Ureter (tissue), 1 donor: ENCODE results near the gene GREB1L. TPM values are rescaled to one million over a fixed set of nuclear protein-coding genes. Genes with fewer than 3 reads are reported as not detected.
"Not testable (repeated sequence)": the region's sequence is repeated elsewhere in the genome, so short reads cannot be mapped to it uniquely, and the experiment has no call there.

Experiments used
- DNase-seq: peaks from one replicate; pipeline ENCODE4 v3.0.0-alpha.2; 2020; ENCODE audit warnings: low spot score
- total RNA-seq: library from RNA; stranded (reverse); gene quantifications from one replicate; pipeline ENCODE4 v1.2.4, GENCODE V29; 2023
- donor health status: DM: yes; HTN: yes; CAD: no.

GREB1L gene
- total RNA-seq: 0.05 TPM

DNA sequence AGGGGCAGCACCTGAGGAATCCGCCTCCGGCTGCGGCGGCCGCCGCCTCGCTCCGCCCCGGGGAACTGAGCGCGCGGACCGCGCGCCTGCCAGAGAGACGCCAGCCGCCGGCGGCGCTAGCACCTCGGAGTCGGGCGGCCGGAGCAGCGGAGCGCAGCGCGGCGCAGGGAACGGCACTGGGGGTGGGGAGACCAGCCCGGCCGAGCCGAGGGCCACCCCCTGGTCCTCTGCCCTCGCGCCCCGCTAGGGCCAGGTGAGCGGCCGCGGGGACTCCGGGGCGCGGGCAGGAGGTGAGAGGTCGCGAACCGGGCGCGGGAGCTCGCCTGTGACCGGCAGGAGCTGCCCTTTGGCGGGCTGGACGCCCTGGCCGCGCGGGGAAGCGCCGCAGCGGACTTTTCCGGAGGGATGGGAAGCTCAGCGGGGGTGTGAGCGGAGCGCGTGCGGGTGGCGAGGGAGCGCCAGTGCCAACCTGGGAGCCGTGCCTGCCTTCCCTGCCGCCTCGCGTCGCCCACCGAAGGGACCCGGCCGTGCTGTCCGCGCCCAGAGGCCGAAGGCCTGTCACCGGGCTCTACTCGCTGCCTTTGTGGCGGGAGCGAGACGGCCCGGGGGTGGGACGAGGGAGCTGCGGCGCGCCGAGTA is at the start of gene GREB1L:
TSS of gene GREB1L (plus strand) at position 92 of the 639 bp plus-strand sequence. CDS start 141,287 bp downstream, outside the sequence.
- DNase-seq: no peak

DNA sequence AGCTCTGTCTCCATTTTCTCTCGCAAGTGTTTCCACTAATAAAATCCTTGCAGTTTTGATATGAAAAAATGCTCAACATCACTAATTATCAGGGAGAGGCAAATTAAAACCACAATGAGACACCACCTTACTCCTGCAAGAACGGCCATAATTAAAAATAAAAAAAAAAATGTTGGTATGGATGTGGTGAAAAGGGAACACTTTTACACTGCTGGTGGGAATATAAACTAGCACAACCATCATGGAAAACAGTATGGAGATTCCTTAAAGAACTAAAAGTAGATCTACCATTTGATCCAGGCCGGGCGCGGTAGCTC is 49.8 kb upstream of the GREB1L start:
- no peak for DNase-seq

DNA sequence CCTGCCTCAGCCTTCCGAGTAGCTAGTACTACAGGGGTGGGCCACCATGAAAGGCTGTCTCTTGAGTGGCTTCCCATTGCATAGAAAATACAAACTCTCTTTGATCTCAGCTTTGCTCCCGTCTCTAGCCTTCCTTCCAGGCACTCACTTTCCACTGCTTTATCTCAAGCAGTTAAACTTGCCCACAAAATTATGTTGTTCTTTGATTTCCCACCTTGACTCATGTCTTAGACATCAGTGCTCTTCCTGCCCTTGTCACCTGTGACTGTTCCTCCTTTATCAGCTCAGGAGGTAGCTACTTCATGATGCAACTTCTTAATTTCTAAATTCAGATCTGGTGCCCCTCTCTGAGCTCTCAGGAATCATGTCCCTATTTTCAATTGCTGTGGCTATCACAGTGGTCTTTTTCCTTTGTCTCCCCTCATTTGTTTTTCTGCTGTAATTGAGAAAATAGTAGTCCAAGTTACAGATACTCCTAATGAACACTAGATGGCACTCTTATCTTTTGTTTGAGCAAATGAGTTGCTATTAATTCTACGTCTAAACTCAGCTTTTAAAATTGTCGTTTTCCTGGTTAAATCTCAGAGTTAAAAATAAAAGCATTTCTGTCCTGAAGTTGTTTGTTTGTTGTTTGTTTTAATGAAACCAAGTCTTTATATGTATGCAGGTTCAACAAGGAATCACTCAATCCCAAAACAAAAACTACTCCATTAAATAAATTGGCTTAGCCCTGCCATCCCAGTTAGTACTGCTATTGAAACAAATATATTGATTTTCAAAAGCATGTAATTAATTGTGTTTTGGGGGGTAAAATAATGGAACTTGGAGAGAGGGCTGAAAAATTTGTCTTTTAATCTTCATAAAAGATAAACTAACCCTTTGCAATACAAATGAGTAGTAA is 46.9 kb upstream of the GREB1L start:
- DNase-seq: no peak

DNA sequence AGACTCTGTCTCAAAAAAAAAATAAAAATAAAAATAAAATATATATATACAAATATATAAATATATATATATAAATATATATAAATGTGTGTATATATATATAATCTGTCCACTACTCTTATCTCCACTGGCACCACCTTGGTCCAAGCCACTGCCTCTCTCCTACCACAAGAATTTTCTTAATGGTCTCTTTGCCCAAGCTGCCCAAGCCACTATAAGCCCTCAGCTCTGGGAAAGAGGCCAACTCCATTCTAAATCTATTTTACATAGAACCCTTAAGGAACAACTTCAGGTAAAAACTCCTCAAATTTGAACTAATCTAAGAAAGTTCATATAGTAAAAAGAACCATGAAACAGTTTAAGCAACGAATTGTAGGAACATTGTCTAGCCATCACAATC is 45.6 kb upstream of the GREB1L start:
- DNase-seq: no peak

GRCh38 chr18:21203126-21203525 is 38.9 kb upstream of the GREB1L start:
- DNase-seq: no peak

GRCh38 chr18:21203542-21204241 is 38.3 kb upstream of the GREB1L start:
- no peak for DNase-seq

DNA sequence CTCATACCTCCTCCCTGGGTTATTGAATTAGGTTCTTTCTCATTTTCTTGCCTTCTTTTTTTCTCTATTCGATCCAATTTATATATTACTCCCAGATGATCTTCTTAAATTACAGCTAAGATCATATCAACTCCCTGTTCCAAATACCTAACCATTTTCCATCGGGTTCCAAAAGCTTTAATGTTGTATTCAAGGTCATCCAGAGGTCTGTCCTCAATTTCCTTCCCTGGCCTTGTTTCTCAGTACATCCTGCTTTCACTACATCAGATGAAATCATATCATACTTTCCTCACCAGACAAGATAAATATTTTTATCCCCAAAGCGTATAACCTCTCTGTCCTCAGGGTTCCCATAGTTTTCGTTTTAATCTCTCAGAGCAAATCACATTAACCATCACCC is 36.3 kb upstream of the GREB1L start:
- DNase-seq: no peak

- no peak for DNase-seq
These were observed 31.8 kb upstream of the GREB1L start for GRCh38 chr18:21210278-21210677.

DNA sequence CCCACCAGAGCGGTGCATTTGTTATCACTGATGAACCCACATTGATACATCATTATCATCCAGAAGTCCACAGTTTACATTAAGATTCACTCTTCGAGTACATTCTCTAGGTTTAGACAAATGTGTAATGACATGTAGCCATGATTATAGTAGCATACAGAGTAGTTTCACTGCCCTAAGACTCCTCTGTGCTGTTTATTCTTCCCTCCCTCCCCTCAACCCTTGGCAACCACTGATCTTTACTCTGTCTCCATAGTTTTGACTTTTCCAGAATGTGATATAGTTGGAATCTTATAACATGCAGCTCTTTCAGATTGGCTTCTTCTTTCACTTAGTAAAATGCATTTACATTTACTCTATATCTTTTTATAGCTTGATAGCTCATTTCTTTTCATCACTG is 31.2 kb upstream of the GREB1L start:
- DNase-seq: no peak

DNA sequence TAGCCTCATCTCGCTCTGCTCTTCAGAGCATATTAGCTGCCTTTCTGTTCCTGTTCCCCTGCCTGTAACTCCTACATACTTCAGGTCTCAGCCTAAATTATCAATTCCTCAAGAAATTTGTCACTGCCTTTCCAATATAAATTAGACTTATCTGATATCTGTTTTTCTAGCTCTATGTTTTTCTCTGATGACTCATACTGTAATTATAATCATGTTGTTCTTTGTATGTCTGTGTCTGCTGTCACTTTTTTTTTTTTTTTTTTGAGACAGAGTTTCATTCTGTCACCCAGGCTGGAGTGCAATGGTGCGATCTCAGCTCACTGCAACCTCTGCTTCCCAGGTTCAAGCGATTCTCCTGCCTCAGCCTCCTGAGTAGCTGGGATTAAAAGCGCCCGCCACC is 27.6 kb upstream of the GREB1L start:
- not testable (repeated sequence) for DNase-seq

GRCh38 chr18:21215490-21215889 is 26.5 kb upstream of the GREB1L start:
- DNase-seq: no peak

- no peak for DNase-seq
These were observed 23.2 kb upstream of the GREB1L start for GRCh38 chr18:21218862-21219261.

DNA sequence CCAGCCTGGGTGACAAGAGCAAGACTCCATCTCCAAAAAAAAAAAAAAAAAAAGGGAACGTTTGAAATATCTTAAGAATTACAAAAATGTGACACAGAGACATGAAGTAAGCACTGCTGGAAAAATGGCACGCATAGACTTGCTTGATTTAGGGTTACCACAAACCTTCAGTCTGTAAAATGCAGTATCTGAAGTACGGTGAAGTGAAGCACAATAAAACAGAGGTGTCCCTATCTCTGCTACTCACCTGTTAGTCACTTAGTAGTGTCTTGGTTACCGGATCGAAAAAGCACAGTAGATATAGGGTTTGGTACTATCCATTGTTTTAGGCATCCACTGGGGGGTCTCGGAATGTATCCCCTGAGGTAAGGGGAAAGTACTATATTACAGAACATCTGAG is 11.6 kb upstream of the GREB1L start:
- no peak for DNase-seq

DNA sequence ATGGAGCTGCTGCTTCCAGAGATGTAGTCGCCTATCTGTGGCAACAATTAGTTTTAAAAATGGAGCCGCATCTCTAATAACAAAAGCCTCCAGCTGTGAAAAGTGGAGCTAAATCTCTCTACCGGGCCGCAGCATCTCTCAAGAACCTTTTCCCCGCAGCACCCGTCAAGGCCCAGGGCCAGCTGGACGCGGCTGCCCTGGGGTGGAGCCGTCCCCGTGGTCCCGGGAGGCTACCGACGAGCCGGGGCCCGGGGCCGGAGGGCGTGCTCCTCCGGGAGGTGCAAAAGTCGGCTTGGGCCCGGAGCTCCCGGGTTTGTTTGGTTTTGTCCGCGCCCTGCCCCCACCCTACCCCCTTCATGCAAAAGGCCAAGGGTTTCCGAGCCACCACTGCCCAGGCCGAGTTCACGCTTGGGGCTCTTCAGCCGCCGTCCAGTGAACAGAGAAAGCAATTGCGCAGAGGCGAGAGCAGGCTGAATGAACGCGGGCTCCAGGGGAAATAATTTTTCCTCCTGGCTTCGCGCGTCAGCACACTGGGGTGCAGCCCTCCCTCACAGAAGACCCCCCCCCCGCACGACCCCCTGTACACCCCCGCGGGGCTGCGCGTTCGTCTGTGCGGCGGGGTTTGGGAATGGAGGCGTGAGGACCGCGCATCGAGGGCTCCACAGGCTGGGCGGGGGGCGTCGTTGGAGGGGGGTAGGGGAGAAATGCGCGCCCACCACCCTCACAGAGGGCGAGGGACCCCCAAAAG is 557 bp upstream of the GREB1L start:
- DNase-seq: no peak

DNA sequence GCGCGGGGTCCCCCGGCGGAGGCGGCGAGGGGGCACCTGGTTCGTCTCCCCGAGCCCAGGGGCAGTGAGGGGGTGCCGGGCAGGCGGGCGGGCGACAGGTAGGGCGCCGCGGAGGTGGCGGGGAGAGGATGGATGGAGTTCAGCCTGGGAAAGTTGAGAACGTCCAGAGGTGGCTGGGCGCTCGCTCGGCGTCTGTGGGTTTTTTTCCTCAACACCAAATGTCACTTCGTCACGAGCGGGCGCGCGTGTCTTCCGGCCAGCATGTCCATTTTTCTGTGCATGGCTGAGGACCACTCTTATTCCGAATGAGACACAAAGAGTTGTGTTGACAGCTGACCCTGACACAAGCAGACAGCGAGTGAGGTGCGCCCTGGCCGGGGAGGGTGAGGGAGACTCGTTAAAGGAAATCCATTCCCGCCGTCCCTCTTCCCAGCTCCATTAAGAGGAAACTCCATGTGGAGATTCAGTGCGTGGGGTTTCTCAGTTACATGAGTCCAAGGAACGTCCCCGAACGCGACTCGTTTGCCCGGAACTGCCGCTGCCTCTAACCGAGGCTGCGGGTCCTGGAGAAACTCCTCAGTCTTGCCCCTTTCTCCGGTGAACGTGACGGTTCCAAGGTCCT is 859 bp downstream of the GREB1L start:
- no peak for DNase-seq

DNA sequence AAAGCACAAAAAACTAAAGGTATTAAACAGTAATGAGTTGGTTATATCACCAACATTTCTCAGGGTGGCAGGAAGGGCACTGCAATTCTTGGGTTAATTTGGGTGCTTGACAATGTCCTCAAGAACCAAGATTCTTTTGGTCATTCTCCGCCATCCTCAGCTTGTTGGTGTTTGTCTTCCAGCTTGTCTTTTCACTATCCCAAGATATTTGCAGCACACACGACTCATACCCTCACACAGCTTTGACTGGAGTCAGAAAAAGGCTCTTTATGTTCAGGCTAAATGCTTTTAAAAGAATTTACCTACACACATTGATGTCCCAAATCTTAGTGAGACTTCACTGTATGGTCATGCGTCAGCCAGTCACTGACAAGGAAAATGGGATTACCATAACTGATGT is 12.5 kb downstream of the GREB1L start:
- no peak for DNase-seq

DNA sequence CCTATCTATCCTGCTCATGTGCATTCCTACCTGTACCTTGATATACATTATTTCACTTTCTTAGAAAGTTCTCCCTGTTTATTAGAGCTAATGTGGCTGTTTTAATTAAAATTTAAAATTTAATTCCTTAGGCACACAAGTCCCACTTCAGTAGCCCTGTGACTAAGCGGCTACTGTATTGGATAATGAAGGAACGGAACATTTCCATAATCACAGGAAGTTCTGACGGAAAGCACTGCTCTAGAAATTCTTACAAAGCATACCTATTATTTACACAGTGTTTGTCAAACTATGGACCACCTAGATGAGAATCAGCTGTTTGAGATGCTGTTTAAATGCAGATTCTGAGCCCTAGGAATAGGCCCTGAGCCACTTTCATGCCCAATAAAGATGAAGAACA is 13.2 kb downstream of the GREB1L start:
- no peak for DNase-seq

- no peak for DNase-seq
These were observed 15.4 kb downstream of the GREB1L start for GRCh38 chr18:21257386-21257785.

DNA sequence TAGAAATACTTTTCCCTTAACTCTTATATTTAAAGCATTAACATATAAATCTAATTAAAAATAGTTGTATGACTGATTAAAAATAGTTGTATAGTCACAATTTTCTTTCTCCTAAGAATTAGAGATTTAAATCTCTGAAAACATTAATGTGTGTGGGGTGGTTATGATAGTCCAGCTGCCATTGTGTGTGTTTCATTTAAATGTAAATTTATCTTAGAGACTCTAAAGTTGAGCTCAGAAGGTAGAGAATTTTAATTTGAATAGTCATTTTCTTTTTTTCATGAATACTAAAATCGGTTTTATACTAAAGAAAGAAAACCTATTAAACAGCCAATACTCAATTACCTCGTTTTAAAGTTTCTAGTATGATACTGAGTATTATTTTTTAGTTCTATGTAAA is 18.6 kb downstream of the GREB1L start:
- DNase-seq: no peak

GRCh38 chr18:21261352-21261751 is 19.3 kb downstream of the GREB1L start:
- DNase-seq: no peak

DNA sequence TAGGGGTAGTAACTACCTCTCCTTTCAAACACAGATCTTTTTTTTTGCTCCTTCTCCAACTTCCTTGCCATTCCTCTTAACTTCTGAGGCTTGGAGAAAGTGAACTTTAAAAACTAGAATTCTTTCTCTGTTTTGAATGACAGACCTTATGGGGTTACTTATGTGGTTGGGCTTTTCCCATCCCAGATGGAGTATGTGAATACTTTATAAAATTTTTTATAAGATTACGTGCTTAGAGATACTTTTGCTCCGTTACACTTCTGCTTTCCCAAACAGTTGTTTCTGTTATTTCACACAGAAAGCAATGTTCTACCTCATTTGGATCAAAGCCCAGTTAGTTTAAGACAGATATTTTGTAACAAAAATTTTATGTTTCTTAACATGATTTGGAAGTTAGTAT is 20.2 kb downstream of the GREB1L start:
- no peak for DNase-seq

DNA sequence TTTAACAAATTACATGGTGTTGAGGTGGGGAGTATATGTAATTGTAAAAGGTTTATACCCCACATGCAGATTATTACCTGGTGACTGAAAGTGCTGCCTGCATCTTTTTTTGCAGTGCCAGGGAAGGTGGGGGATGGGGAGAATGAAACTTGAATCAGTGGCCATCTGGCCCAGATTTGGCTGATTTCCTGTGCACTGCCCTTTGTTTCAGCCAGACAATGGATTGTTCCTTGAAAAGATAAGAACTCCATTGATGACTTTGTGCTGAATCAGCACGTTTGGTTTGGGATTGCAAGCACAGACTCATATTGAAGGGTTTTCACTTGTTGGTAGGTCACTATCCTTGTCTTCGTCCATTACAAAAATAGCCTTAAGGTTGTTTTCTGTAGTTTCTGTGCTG is 20.9 kb downstream of the GREB1L start:
- no peak for DNase-seq
